IPS DF 6.9 (cell line): ENCODE results near the gene NEK3.
"Not testable (repeated sequence)": the region's sequence is repeated elsewhere in the genome, so short reads cannot be mapped to it uniquely, and the experiment has no call there.

ENCODE experiments used
- DNase-seq: peaks from one replicate; pipeline ENCODE4 v3.0.0-alpha.2; 2013; ENCODE audit warnings: low read depth, low spot score
- H3K27ac ChIP-seq: one replicate; pipeline ENCODE4 v1.5.1; 2013; ENCODE audit warnings: low read length, control low read depth
- H3K27me3 ChIP-seq: 2 replicates; pipeline ENCODE4 v1.6.1; 2013; ENCODE audit warnings: mild to moderate bottlenecking, low read length; ENCODE audit not compliant: control insufficient read depth, insufficient read depth
- H3K36me3 ChIP-seq: 2 replicates; pipeline ENCODE4 v1.6.1; 2013; ENCODE audit warnings: low read length; ENCODE audit not compliant: control insufficient read depth, insufficient read depth
- H3K4me1 ChIP-seq: 2 replicates; pipeline ENCODE4 v1.6.1; 2013; ENCODE audit warnings: low read length; ENCODE audit not compliant: control insufficient read depth, insufficient read depth
- H3K4me3 ChIP-seq: 2 replicates; pipeline ENCODE4 v1.5.1; 2013; ENCODE audit warnings: mild to moderate bottlenecking, low read length
- H3K9me3 ChIP-seq: 2 replicates; pipeline ENCODE4 v1.6.1; 2013; ENCODE audit warnings: low read length, inconsistent platforms; ENCODE audit not compliant: control insufficient read depth, insufficient read depth
- WGBS: extraction: QIAGEN DNeasy Blood & Tissue Kit; methylation state at CpG from one replicate; pipeline ENCODE4 v1.1.7; 2013; ENCODE audit warnings: mixed read lengths, missing lambda C conversion rate; ENCODE audit not compliant: insufficient read length, insufficient coverage; 5-methylcytosine and 5-hydroxymethylcytosine counted together

Gene NEK3, protein sequence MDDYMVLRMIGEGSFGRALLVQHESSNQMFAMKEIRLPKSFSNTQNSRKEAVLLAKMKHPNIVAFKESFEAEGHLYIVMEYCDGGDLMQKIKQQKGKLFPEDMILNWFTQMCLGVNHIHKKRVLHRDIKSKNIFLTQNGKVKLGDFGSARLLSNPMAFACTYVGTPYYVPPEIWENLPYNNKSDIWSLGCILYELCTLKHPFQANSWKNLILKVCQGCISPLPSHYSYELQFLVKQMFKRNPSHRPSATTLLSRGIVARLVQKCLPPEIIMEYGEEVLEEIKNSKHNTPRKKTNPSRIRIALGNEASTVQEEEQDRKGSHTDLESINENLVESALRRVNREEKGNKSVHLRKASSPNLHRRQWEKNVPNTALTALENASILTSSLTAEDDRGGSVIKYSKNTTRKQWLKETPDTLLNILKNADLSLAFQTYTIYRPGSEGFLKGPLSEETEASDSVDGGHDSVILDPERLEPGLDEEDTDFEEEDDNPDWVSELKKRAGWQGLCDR

DNA sequence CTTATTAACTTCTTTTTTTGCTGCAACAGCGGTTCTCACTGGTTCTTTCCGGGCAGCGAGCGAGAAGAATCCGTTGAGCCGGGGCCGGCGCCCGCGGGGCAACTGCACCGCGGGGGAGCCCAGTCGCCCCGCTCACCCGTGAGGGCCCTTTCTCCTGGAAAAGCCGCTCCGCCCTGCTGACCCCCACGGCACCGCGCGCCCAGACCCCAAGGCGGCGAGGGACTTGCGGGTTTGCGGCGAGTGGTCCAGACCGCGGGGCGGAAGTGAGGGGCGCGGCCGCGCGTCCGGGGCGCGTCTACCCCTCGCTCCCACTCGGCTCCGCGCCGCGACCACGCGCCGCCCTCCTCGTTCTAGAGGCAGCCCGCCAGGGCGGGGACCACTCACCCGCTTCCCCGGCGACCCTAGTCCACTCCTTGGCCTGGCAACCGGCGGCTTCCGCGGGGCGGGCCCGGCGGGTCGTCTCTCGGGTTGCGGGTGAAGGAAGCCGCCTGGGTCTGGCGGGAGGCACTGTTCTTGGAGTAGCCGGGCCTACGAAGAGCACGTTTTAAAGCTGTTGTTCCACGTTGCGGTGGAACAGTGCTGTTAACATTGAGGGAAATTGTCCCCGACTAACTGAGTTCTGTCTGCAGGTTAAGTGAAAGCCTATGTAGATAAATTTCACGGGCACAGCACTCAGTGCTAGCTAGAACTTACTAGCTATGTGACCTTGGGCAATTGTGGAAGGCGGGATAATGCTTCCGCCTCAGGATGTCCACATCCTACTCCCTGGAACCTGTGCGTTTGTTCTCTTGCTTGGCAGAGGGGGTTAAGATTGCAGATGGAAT lies at the start of gene NEK3:
NEK3 (minus strand) TSS at position 439 of the 824 bp plus-strand sequence. CDS start 3,406 bp downstream, outside the sequence.
- H3K27me3 ChIP-seq, result no peaks in the 10 kb centered on the region
- peak within 1 kb of the TSS; percentile 91 for H3K4me3 ChIP-seq
- WGBS, result no CpG with 5 or more reads among the region's 74 CpGs
- H3K9me3 ChIP-seq, result no peaks in the 10 kb centered on the region
- H3K36me3 ChIP-seq, result no peaks in the 10 kb centered on the region
- peak; percentile 31 for DNase-seq
- H3K4me1 ChIP-seq, result peaks cover 2% of the 10 kb centered on the region; the same call in 1 of the 2 replicates
- H3K27ac ChIP-seq, result no peak within 1 kb of the TSS

DNA sequence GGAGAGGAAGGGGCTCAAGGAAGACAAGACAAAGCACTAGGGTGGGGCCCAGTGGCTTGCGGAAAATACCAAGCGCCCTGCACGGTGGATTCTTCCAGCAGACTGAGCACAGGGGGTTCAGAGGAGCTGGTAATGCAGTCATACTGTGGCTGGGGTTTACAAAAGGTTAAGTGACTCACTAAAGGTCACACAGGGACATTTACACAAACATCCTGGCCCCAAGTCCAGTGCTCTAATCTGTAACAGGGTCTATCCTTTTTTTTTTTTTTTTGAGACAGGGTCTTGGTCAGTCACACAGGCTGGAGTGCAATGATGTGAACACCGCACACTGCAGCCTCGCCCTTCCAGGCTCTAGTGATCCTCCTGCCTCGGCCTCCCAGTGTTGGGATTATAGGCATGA lies 49.0 kb upstream of the NEK3 start:
- WGBS, result no CpG with 5 or more reads among the region's 6 CpGs
- not testable (repeated sequence) for H3K9me3 ChIP-seq, DNase-seq

DNA sequence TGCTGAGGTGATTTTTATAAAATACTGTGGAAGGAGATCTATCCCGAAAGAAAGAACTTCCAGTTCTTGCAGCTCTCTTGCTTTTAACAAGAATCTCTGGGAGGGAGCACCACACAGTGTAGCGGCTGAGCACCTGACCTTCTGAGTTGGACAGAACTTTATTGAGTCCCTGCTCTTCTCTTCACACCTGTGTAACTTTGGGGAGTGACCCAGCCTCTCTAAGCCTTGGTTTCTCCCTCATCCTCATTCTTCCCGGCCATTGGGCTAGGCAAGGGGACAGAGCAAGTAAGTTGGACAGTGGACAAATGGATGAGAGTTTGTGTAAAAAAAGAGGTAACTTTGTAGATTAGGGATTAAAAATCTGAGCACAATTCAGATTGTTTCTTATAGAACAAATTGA lies 48.5 kb upstream of the NEK3 start:
- DNase-seq, H3K4me1 ChIP-seq, H3K36me3 ChIP-seq, H3K27me3 ChIP-seq, H3K9me3 ChIP-seq, H3K4me3 ChIP-seq, H3K27ac ChIP-seq: not testable (repeated sequence)
- no CpG with 5 or more reads among the region's 3 CpGs for WGBS

More for the DNA sequence above, 49.0 kb upstream of the NEK3 start:
- not testable (repeated sequence) for H3K27ac ChIP-seq, H3K36me3 ChIP-seq, H3K4me3 ChIP-seq, H3K27me3 ChIP-seq, H3K4me1 ChIP-seq

DNA sequence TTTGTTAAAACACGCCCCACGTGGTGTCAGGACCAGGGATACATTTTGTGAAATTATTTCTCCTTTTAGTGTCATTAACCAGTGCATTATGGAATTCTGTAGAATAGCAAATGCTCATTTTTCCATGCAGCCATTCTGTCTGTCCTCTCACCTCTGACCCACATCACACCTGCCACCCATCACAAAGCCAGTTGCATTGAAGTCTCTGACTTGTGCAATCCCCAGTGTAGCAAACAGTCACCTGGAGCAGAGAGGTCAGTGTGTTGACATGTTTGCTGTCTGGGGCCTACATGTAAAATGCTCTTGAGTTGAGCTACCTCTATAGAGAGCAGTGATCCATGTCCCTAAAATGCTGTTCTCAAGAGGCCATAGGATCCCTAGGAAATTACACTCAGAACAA lies 47.9 kb upstream of the NEK3 start:
- not testable (repeated sequence) for H3K4me1 ChIP-seq, H3K27me3 ChIP-seq, H3K9me3 ChIP-seq, H3K36me3 ChIP-seq, DNase-seq, H3K27ac ChIP-seq, H3K4me3 ChIP-seq
- no CpG with 5 or more reads among the region's 2 CpGs for WGBS

GRCh38 chr13:52204546-52204945 lies 45.1 kb upstream of the NEK3 start:
- H3K4me3 ChIP-seq, H3K27ac ChIP-seq, H3K27me3 ChIP-seq, H3K9me3 ChIP-seq, H3K36me3 ChIP-seq, DNase-seq, H3K4me1 ChIP-seq: not testable (repeated sequence)
- WGBS, result no CpG with 5 or more reads among the region's 4 CpGs

DNA sequence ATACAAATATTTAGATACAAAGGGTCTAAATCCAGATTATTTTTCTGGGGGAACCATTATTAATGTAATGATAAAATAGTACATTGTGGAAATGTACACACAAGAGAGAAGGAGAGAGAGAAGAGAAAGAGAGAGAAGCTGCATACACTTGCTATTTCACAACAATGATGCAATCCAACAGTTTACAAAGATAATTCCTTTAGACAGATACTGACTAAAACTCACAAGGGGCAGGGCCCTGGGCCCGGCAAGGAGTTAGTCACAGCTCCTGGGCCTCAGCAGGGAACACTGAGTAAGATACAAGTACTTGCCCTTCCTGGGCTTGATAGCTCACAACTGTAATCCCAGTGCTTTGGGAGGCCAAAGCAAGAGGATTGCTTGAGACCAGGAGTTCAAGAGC lies 44.5 kb upstream of the NEK3 start:
- not testable (repeated sequence) for H3K4me1 ChIP-seq, H3K4me3 ChIP-seq, DNase-seq, H3K27me3 ChIP-seq, H3K36me3 ChIP-seq, H3K9me3 ChIP-seq, H3K27ac ChIP-seq
- WGBS, result no CpG with 5 or more reads among the region's 1 CpG

DNA sequence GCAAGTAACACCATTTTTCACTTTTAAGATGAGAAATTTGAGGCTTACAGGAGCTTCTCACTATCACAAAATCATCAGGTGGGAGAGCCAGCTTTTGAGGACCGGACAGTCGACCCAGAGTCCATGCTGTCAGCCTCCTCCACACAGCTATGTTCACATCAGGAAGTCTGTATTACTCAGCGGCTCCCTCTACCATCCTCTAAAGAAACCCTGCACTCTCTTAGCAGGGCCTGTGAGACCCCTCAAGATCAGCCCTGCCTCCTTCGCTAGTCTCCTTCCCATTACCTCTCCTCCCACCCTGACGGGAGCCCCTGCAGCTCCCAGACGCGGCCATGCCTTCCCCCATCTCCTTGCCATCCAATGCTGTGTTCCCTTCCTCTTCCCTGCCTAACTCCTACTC lies 43.1 kb upstream of the NEK3 start:
- H3K9me3 ChIP-seq, H3K27ac ChIP-seq, H3K36me3 ChIP-seq, H3K27me3 ChIP-seq, H3K4me1 ChIP-seq, DNase-seq, H3K4me3 ChIP-seq: not testable (repeated sequence)
- WGBS, result no CpG with 5 or more reads among the region's 7 CpGs

DNA sequence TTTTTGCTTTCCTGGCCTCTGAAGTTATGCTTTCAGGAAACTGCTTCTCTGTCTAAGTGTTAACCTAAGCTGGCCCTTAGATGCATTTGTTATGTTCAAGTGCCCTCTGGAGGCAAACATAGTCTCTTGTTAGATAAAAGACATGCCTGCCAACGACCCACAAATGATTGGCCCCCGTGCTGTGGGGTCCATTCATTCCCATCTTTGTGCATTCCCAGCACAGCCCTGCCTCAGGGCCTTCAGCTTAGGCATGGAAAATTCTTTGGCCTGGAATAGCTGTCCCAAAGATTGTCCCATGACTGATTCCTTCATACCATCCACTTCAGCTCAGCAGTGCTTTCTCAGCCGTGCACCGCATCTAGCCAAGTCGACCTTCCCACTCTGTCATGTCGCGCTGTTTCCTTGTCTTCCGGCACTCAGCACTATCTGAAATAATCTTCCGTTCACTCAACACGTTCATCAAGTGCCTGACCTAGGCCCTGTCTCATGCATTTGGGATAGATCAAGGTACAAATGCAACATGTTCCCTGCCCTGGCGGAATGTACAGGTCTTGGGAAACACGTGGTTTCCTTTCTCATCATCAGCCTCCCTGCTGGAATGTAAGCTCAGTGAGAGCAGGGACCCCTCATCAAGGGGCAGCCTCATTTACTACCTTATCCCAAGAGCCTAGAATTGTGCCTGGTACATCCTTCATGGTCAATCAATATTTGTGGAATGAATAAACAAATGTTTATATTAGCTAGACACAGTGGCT lies 42.2 kb upstream of the NEK3 start:
- DNase-seq, H3K36me3 ChIP-seq, H3K27ac ChIP-seq, H3K4me1 ChIP-seq, H3K27me3 ChIP-seq, H3K4me3 ChIP-seq, H3K9me3 ChIP-seq: not testable (repeated sequence)
- no CpG with 5 or more reads among the region's 12 CpGs for WGBS

DNA sequence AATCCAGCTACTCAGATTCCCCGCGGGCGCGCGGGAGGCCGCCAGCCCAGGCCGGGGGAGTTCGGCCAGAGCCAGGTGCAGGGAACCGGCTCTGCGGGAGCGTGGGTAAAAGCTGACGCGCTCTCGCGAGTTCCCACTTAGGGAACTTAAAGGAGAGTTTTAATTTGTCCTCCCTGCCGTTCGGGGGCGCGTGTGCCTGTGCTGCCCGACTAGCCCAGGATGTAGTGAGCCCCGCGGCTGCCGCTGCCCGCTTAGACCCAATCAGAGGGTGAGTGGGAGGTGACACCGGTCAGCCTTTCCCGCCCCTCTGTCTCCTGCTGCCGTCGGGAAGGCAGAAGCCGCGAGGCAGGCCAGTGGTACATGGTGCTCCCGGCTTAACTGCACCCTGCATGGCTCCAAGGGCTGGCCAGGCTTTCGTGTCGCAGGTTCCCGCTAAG lies 36.0 kb upstream of the NEK3 start:
- no peak for DNase-seq
- H3K27me3 ChIP-seq, result no peaks in the 10 kb centered on the region
- H3K9me3 ChIP-seq, result no peaks in the 10 kb centered on the region
- no peaks in the 10 kb centered on the region for H3K4me1 ChIP-seq
- H3K27ac ChIP-seq, result no peak overlapping the region
- WGBS, result no CpG with 5 or more reads among the region's 34 CpGs
- H3K4me3 ChIP-seq, result peak overlapping the region; percentile 16; the same call in 1 of the 2 replicates
- H3K36me3 ChIP-seq, result no peaks in the 10 kb centered on the region
